HG03460 (cell line): ENCODE measurements around the gene NME8.
"Not testable (repeated sequence)": the region's sequence is repeated elsewhere in the genome, so short reads cannot be mapped to it uniquely, and the experiment has no call there.

Experiments
- ATAC-seq: cut with Tn5 transposase; IDR thresholded peaks from one replicate; pipeline ENCODE4 v1.9.1; 2021; ENCODE audit not compliant: unreplicated experiment

Gene NME8, protein sequence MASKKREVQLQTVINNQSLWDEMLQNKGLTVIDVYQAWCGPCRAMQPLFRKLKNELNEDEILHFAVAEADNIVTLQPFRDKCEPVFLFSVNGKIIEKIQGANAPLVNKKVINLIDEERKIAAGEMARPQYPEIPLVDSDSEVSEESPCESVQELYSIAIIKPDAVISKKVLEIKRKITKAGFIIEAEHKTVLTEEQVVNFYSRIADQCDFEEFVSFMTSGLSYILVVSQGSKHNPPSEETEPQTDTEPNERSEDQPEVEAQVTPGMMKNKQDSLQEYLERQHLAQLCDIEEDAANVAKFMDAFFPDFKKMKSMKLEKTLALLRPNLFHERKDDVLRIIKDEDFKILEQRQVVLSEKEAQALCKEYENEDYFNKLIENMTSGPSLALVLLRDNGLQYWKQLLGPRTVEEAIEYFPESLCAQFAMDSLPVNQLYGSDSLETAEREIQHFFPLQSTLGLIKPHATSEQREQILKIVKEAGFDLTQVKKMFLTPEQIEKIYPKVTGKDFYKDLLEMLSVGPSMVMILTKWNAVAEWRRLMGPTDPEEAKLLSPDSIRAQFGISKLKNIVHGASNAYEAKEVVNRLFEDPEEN

GRCh38 chr7:37848297-37848696 lies at the start of gene NME8:
TSS of gene NME8 (plus strand) at chr7:37848597. CDS start at chr7:37850267, 1,670 bp downstream.
- no peak for ATAC-seq

DNA sequence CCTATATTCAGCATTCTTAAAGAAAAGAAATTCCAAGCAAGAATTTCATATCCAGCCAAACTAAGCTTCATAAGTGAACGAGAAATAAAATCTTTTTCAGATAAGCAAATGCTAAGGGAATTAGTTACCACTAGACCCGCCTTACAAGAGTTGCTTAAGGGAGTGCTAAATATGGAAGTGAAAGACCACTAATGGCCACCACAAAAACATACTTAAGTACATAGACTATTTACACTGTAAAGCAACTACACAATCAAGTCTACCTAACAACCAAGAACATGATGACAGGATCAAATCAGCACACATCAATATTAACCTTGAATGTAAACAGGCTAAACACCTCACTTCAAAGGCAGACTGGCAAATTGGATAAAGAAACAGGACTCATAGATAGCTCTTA lies 42.2 kb upstream of the NME8 start:
- ATAC-seq: no peak

- not testable (repeated sequence) for ATAC-seq
These were observed 36.2 kb upstream of the NME8 start for GRCh38 chr7:37812161-37812580.

DNA sequence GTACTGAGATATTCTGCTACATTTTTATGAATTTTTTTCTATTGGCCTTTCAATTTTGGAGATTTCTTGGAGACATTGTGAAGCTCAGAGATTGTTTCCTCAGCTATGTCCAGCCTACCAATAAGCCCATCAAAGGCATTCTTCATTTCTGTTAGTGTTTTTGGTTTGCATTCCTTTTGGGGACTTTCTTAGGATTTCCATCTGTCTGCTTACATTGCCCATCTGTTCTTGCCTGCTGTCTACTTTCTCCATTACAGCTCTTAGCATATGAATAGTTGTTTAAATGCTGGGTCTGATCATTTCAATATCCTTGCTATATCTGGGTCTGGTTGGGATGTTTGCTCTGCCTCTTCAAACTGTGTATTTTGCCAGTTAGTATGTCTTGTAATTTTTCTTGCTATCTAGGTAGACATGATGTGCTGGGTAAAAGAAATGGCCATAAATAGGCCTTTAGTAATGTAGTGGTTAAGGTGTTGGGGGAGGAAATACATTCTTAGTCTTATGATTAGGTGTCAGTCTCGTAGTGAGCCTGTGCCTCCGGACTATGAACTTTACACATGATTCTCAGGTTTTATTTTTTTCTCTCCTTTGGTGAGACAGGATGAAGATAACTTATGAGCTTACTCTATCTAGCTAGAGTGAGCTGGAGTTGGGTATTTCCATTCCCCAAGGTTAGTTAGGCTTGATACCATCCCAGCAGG lies 32.6 kb upstream of the NME8 start:
- peak; percentile 95 for ATAC-seq

DNA sequence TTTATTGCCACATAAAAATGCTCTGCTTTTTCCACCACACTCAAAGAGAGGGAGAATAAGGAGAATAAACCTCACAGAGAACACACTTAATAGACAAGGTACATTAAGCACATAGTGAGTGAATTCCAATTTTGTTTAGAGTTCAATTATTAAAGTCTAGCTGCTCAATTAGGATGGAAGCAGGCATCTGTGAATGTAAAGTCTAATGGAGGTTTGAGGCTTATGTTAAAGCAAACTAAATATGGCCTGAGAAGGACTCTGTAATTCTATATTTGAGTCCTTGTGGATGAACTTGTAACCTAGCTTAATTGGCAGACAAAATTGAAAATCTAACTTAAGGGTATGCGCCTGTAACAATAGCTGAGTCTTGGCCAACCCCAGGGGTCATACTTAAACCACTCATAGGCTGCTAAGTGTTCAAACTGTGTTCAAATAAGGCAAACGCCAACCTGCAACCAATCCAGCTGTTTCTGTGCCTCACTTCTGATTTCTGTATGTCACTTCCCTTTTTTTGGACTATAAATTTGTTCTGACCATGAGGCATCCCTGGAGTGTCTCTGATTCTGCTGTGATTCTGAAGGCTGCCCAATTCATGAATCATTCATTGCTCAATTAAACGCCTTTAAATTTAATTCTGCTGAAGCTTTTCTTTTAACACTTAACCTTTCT lies 31.3 kb upstream of the NME8 start:
- no peak for ATAC-seq

- no peak for ATAC-seq
These were observed 30.8 kb upstream of the NME8 start for GRCh38 chr7:37817591-37817960.

DNA sequence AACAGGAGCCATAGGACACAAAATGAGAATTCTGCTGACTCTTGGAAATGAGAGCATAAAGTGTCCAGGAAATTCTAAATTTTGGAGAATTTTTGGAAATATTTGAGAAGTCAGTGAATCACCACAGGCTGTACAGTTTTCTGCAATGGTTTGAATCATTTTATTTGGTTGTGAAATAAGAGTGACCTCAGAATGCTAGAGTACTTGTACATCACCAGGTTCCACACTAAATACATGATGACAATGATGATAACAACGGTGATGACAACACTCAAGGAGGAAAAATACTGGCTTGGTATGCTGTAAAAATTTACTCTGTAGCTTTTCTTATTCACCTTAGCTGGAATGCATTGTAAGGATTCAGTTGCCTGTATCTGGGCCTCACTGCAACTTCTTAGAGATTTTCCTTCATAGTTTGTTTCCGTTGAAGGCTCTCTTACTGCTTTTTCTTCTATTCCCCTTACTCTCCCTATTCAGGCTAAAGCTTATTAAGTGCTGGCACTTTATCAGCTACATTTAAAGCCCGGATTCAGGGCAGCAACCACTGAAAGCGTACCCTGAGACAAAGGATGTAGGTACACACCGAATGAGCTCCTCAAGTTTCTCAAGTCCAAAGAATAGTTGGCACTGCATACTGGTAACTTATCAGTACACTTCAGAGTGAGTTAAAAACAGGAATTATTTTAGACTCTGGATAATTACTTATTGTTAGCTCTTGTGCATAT lies 30.2 kb upstream of the NME8 start:
- no peak for ATAC-seq

DNA sequence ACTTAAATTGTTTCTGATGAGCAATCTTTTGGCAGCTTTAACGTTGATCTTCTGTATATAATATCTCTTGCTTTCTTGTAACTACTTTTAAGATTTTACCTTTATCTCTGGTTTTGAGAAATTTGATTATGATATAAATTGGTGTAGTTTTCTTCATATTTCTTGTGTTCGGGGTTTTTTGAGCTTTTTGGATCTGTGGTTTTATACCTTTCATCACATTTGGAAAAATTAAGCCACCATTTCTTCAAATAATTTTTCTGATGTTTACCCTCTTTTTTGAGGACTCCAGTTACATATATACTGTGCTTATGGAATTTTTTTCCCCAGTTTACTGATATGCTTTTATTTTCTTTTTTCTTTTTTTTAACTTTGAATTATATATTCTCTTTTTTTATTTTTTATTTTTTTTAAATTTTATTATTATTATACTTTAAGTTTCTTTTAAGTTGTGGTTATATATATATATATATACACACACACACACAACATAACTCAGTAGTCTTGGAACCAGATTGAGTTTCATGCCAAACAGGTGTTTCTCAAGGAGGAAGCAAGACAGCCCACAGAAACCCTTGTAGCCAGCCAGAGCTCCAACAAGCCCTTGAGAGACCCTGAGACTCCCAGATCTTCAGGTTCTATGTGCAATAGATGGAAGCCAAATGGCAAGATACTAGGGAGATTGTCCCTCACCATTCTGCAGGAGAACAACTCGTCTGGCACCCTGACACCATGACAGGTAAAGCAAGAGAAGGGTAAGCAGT lies 27.5 kb upstream of the NME8 start:
- peak; percentile 61 for ATAC-seq

DNA sequence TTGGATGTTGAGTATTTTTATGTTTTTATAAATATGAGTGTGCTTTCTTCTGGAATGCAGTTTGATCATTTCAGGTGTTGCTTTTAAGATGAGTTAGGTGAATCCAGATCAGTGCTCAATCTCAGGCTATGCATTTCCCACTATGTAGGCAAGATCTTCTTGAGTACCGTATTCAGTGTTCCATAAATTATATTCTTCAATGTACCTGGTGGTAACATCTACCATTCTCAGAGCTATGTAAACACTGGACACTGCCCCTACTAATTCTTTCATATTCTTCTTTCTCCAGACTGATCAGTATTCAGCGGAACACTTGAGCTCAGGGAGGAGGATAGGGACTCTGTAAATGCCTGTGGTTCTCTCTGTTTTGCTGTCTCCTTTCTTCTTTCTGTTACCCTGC lies 25.5 kb upstream of the NME8 start:
- no peak for ATAC-seq

DNA sequence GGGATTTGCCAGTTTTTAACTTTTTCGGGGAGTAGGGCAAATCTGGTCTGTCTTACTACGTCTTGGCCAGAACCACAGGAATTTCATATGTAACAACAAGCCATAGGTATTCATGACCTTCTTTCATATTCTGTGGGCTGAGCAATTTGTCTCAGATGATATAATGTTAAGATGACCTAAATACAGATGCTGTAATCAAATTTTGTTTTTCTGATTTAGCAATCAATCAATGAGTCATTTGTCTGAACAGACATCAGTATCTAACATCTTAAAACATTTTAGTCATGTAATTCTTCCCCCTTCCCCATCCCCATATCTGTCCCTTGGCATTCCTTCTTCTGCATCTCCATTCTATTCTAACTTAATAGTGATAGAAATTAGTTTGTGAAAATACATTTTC lies 24.8 kb upstream of the NME8 start:
- no peak for ATAC-seq

- ATAC-seq: no peak
These were observed 23.4 kb upstream of the NME8 start for GRCh38 chr7:37825038-37825437.

DNA sequence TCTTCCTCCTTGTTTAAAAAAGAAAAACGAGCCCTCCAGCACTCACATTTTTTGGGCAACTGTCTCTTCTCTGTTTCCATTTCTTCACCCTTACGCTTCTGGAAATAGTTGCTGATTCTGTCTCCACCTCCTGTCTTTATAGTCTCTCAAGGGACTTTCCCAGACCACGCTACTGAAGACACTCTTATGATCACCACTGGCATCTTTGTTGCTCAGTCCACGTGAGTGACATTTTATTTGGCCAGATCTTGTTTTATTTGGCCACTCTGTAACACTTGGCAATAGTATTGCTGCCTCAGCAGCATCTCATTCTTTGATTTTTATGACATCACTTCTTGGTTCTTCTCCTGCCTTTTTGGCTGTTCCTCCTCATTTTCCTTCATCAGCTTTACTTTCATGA lies 21.6 kb upstream of the NME8 start:
- ATAC-seq: no peak

- no peak for ATAC-seq
These were observed 17.2 kb upstream of the NME8 start for GRCh38 chr7:37831244-37831643.

DNA sequence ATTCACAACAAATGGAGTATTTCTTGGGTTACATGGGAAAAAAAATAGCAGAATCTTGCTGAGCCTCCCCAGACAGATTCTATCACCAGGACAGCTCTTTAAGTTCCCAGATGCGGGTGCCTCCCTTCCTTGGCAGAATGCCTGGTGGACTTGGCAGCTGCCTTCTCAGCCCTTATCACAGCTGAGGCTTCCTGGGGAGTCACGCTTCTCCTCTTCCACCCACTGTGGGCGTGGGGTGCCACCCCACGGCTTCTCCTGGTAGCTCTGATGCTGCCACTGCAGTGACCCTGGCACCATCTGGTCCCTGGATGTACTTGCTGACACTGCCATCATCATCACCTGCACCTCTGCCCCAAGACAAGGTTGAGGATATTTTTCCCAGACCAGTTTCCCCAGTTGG lies 16.2 kb upstream of the NME8 start:
- ATAC-seq: peak; percentile 89

GRCh38 chr7:37833107-37833817 lies 15.1 kb upstream of the NME8 start:
- ATAC-seq: no peak

DNA sequence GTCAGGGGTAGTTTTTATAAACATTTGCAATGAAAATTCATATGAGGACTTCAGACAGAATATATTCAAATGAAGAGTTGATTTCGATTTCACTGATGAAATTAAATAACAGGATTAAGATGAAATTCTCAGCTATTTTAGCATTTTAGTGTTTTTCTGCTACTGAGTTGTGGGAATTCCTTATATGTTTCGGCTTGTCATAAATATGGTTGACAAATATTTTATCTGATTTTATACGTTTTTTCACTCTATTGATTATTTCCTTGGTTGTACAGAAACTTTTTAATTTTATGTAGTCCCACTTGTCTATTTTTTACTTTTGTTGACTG lies 14.6 kb upstream of the NME8 start:
- no peak for ATAC-seq

DNA sequence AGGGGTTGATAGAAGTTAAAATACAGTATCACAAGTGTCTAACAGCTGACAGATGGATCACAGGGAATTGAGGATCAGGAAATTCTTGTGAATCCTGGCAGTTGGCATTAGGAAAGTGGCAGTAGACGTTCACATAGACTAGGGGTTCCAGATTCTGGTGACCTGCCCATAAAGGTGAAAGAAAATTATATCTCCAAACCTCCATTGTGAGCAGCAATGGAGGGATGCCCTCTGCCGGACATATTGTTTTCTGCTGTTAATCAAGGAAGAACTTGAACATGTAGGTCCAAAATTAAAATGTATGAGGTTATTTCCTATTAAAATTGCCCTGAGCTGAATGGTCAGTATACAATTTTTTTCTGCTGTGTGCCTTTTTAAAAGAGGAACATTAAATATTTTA lies 5.1 kb downstream of the NME8 start:
- ATAC-seq: no peak

DNA sequence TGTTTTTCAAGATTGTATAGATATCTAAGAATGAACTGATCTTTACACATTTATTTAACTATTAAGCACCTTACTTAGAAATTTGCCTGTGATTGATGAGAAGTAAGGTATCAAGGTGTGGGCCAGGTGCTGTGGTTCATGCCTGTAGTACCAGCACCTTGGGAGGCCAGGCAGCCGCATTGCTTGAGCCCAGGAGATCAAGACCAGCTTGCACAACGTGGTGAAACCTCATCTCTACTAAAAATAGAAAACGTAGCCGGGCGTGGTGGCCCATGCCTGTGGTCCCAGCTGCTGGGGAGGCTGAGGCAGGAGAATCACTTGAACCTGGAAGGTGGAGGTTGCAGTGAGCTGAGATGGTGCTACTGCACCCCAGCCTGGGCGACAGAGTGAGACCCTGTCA lies 33.7 kb downstream of the NME8 start:
- ATAC-seq: no peak

DNA sequence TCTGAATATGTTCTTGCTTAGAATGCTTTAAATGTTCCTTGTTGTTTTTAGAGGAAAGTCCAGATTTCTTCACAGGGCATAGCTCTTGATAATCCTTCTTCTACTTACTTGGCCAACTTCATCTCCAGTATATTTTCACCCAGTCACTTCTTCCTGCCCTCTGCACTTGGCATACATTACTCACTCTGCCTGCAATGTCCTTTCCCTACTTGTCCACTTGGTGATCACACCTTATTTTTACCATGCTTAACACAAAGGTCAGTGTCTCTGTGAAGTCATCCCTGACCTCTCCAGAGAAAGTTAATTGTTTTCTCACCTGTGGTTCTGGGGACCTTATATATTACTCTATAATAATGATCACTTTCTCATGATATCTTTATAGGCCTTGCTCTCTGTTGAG lies 45.0 kb downstream of the NME8 start:
- ATAC-seq: no peak

- no peak for ATAC-seq
These were observed 46.3 kb downstream of the NME8 start for GRCh38 chr7:37894671-37895070.
